Esophagus muscularis mucosa (tissue), 3 donors: ENCODE results near the gene CPED1.

Experiments
- CTCF ChIP-seq, 3 experiments: fragments of 200-600 bp in 2 of 3; fragments of 450-650 bp in 1 of 3; sonication (generic) in 2 of 3; IDR thresholded peaks; one replicate each; pipeline ENCODE4 v1.5.1; 2017 to 2019; ENCODE audit warnings: antibody characterized with exemption in 3 of 3, mild to moderate bottlenecking in 2 of 3, moderate library complexity in 1 of 3
- POLR2A ChIP-seq: fragments of 450-650 bp; IDR thresholded peaks from one replicate; pipeline ENCODE4 v1.6.1; 2017; ENCODE audit warnings: antibody characterized with exemption, moderate library complexity, mild to moderate bottlenecking, low read depth
- POLR2AphosphoS5 ChIP-seq, 2 donors: sonication (generic); formaldehyde crosslinking; IDR thresholded peaks; one replicate each; pipeline ENCODE4 v1.6.1; 2017; ENCODE audit warnings: antibody characterized with exemption in 2 of 2

DNA sequence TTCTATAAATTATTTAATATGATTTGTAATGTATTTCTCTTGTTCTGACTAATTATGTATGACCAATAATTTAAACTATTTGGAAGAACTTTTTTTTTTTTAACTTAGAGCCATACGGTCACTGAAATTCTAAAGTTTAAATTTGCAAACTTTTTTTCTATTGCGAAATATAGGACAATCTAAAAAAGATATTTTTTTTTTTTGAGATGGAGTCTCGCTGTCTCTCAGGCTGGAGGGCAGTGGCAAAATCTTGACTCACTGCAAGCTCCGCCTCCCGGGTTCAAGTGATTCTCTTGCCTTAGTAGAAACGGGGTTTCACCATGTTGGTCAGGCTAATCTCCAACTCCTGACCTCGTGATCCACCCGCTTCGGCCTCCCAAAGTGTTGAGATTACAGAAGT, 130.5 kb downstream of the CPED1 start:
- TF ChIP-seq CTCF (IDR thresholded peaks at IDR 0.05): no peak
- no peak for TF ChIP-seq POLR2AphosphoS5 (IDR thresholded peaks at IDR 0.05)
- TF ChIP-seq POLR2A: no peak
